GM19468 (cell line): ENCODE measurements around the gene UMPS.
"Not testable (repeated sequence)": the region's sequence is repeated elsewhere in the genome, so short reads cannot be mapped to it uniquely, and the experiment has no call there.

ENCODE experiments used
- ATAC-seq: cut with Tn5 transposase; IDR thresholded peaks from one replicate; pipeline ENCODE4 v1.9.1; 2021; ENCODE audit warnings: mild to moderate bottlenecking, moderate library complexity, moderate number of reproducible peaks; ENCODE audit not compliant: unreplicated experiment; ENCODE audit errors: extremely low read depth

UMPS gene

GRCh38 chr3:124705552-124705951 is 24.7 kb upstream of the UMPS start:
- no peak for ATAC-seq

GRCh38 chr3:124707223-124707622 is 23.0 kb upstream of the UMPS start:
- ATAC-seq, result not testable (repeated sequence)

GRCh38 chr3:124707656-124708062 is 22.6 kb upstream of the UMPS start:
- no peak for ATAC-seq

GRCh38 chr3:124714223-124714853 is 15.9 kb upstream of the UMPS start:
- no peak for ATAC-seq

GRCh38 chr3:124722589-124722988 is 7.7 kb upstream of the UMPS start:
- no peak for ATAC-seq

- no peak for ATAC-seq
These were observed 667 bp downstream of the UMPS start for GRCh38 chr3:124730941-124731297.

- no peak for ATAC-seq
These were observed 1.5 kb downstream of the UMPS start for GRCh38 chr3:124731760-124732159.

GRCh38 chr3:124741027-124741426 is 10.8 kb downstream of the UMPS start:
- no peak for ATAC-seq

- no peak for ATAC-seq
These were observed 15.5 kb downstream of the UMPS start for GRCh38 chr3:124745756-124746155.

- no peak for ATAC-seq
These were observed 17.1 kb downstream of the UMPS start for GRCh38 chr3:124747111-124747981.

- ATAC-seq, result no peak
These were observed 18.4 kb downstream of the UMPS start for GRCh38 chr3:124748560-124749198.

GRCh38 chr3:124749877-124750276 is 19.6 kb downstream of the UMPS start:
- ATAC-seq, result not testable (repeated sequence)

GRCh38 chr3:124751501-124751900 is 21.2 kb downstream of the UMPS start:
- no peak for ATAC-seq

- no peak for ATAC-seq
These were observed 21.8 kb downstream of the UMPS start for GRCh38 chr3:124752051-124752450.

- not testable (repeated sequence) for ATAC-seq
These were observed 27.7 kb downstream of the UMPS start for GRCh38 chr3:124757926-124758325.

- ATAC-seq, result no peak
These were observed 28.8 kb downstream of the UMPS start for GRCh38 chr3:124758851-124759635.

- no peak for ATAC-seq
These were observed 29.6 kb downstream of the UMPS start for GRCh38 chr3:124759666-124760401.

- no peak for ATAC-seq
These were observed 30.3 kb downstream of the UMPS start for GRCh38 chr3:124760601-124761000.

GRCh38 chr3:124761250-124761796 is 31.1 kb downstream of the UMPS start:
- ATAC-seq, result peak; percentile 32
